Measurements from ENCODE around the gene PRSS16. TPM values are rescaled to one million over a fixed set of nuclear protein-coding genes. Genes with fewer than 3 reads are reported as not detected.

The PRSS16 gene
- total and polyA plus RNA-seq, 7 experiments from 2014 or later, result 0.40 to 2.0 (median 0.72) TPM; not detected in 1

GRCh38 chr6:27303613-27304272 is 56.2 kb downstream of the PRSS16 start:
- ATAC-seq, result no peak
- Histone ChIP-seq H3K4me1 (ENCODE audit: control insufficient read depth in 2 of 2, insufficient read depth in 2 of 2, low read length in 2 of 2) (no peaks in the 10 kb centered on the region), H3K36me3 (ENCODE audit: control insufficient read depth in 2 of 3, insufficient read depth in 3 of 3, low read length in 3 of 3) (no peaks in the 10 kb centered on the region), H3K9me3 (ENCODE audit: control insufficient read depth in 2 of 3, low read length in 3 of 3) (no peaks in the 10 kb centered on the region), H3K27ac (ENCODE audit: low read depth, low read length) (no peak overlapping the region), H3K4me3 (ENCODE audit: low read length) (no peak overlapping the region), H3K27me3 (ENCODE audit: control insufficient read depth in 2 of 2, insufficient read depth in 2 of 2, low read length in 2 of 2) (peaks cover 11% of the 10 kb centered on the region in 2 donors)
- ChIA-PET CTCF (interaction anchor here (0.8 to 1.4 kb wide), 3 partner anchors 9 to 448 kb away, joined by 3 to 12 read pairs (median 3); no protein-coding TSS in a partner anchor), POLR2A (interaction anchor here (0.5 to 0.7 kb wide), 2 partner anchors 148 to 394 kb away, joined by 3 to 4 read pairs; no protein-coding TSS in a partner anchor)
- Mint-ChIP-seq H3K27ac (no peak overlapping the region), H3K27me3 (peaks cover 48 to 94% (median 87%) of the 10 kb centered on the region in 5 donors), H3K36me3 (peaks cover 0 to 17% (median 7%) of the 10 kb centered on the region in 5 donors), H3K9me3 (peaks cover 0 to 50% (median 16%) of the 10 kb centered on the region in 11 donors), H3K4me3 (no peak overlapping the region), H3K4me1 (peaks cover 0 to 6% (median 0%) of the 10 kb centered on the region in 7 donors)
- DNase-seq, result no peak
- intact Hi-C loops (cut with micrococcal nuclease), result no loop called here

Other genes with a start within 250 kb of the PRSS16 start
- not detected for gene POM121L2, start 64.6 kb downstream of the PRSS16 start, total RNA-seq
- gene POM121L2, start 64.6 kb downstream of the PRSS16 start, polyA plus RNA-seq, result not detected
- gene ZNF391, start 141.1 kb downstream of the PRSS16 start, total RNA-seq, result 1 to 10 TPM in 4 of 5 experiments, under 1 TPM in 1; 0.19 to 5.7 (median 3.3) TPM
- 1 to 10 TPM; 3.4 to 3.9 TPM for gene ZNF391, start 141.1 kb downstream of the PRSS16 start, polyA plus RNA-seq
- gene ZNF184, start 225.4 kb downstream of the PRSS16 start, total RNA-seq, result 10 to 100 TPM in 4 of 5 experiments, 1 to 10 TPM in 1; 9.6 to 13.7 (median 12.3) TPM
- gene ZNF184, start 225.4 kb downstream of the PRSS16 start, polyA plus RNA-seq, result 10 to 100 TPM in 1 of 2 donors, 1 to 10 TPM in 1; 7.0 to 12.6 TPM